Measurements from ENCODE around the gene IFT20.

IFT20 gene

GRCh38 chr17:28335201-28335958 lies at the start of gene IFT20, which contains the start of gene TNFAIP1:
Gene IFT20 (minus strand): TSS chr17:28335472. CDS start chr17:28331985, 3,487 bp downstream.
Gene TNFAIP1 (plus strand): TSS chr17:28335761. CDS start chr17:28339522, 3,761 bp downstream.
- peak; percentile 99 for DNase-seq

- no peak for DNase-seq
Measured at GRCh38 chr17:28385037-28385400, 49.7 kb upstream of the IFT20 start.

GRCh38 chr17:28384281-28385036 lies 49.2 kb upstream of the IFT20 start:
- DNase-seq: no peak

GRCh38 chr17:28381141-28381825 lies 46.0 kb upstream of the IFT20 start:
- no peak for DNase-seq

GRCh38 chr17:28379814-28380801 lies 44.8 kb upstream of the IFT20 start:
- DNase-seq: peak; percentile 73

- no peak for DNase-seq
Measured at GRCh38 chr17:28372945-28373274, 37.6 kb upstream of the IFT20 start.

- DNase-seq: peak; percentile 23
Measured at GRCh38 chr17:28372203-28372944, 37.1 kb upstream of the IFT20 start.

GRCh38 chr17:28371245-28372202 lies 36.3 kb upstream of the IFT20 start, which contains the start of gene SARM1:
Gene SARM1 (plus strand): TSS chr17:28371694. CDS start chr17:28372033, 339 bp downstream.
- peak; percentile 86 for DNase-seq

GRCh38 chr17:28370744-28371103 lies 35.5 kb upstream of the IFT20 start:
- DNase-seq: no peak

GRCh38 chr17:28370035-28370743 lies 34.9 kb upstream of the IFT20 start, which contains the start of gene VTN:
Gene VTN (minus strand): TSS chr17:28370307. CDS start chr17:28370203, 104 bp downstream.
- DNase-seq: peak; percentile 39

- no peak for DNase-seq
Measured at GRCh38 chr17:28369684-28370034, 34.4 kb upstream of the IFT20 start.

GRCh38 chr17:28368915-28369683 lies 33.8 kb upstream of the IFT20 start:
- no peak for DNase-seq

GRCh38 chr17:28368306-28368831 lies 33.1 kb upstream of the IFT20 start:
- no peak for DNase-seq

- DNase-seq: no peak
Measured at GRCh38 chr17:28367641-28368305, 32.5 kb upstream of the IFT20 start.

GRCh38 chr17:28366605-28367004 lies 31.3 kb upstream of the IFT20 start:
- no peak for DNase-seq

- DNase-seq: no peak
Measured at GRCh38 chr17:28365487-28365886, 30.2 kb upstream of the IFT20 start.

GRCh38 chr17:28364665-28365363 lies 29.5 kb upstream of the IFT20 start, which contains the start of gene SEBOX:
Gene SEBOX (minus strand): TSS chr17:28365199. CDS start chr17:28365151, 48 bp downstream.
- DNase-seq: no peak
